K562 (cell line): ENCODE results near the gene ADIG.

Experiments
- NFE2L1 ChIP-seq: fragments of 450-650 bp; IDR thresholded peaks from 2 replicates; pipeline ENCODE4 v1.6.1; 2016; ENCODE audit warnings: missing genetic modification characterization, low read depth, mild to moderate bottlenecking, missing compliant biosample characterization, moderate library complexity, borderline replicate concordance
- TF ChIP-seq, protein P1 (sequence below): sonication (generic); formaldehyde crosslinking; IDR thresholded peaks from 2 replicates; pipeline ENCODE4 v1.8.0; 2022; ENCODE audit warnings: missing genetic modification reagents, mild to moderate bottlenecking, borderline replicate concordance
- TF ChIP-seq, protein P2 (sequence below), 3 experiments: IDR thresholded peaks in 2 of 3; conservative IDR thresholded peaks in 1 of 3; 2 replicates each; pipeline ENCODE4 v1.5.1; 2011 to 2012; ENCODE audit warnings: low read length in 3 of 3, mild to moderate bottlenecking in 3 of 3, control low read depth in 2 of 3, improper control_type of control experiment in 1 of 3, inconsistent platforms in 1 of 3, low read depth in 1 of 3, mixed read lengths in 1 of 3, moderate library complexity in 1 of 3; ENCODE audit not compliant: insufficient read depth in 2 of 3
- TF ChIP-seq, protein P3 (sequence below): sonication (generic); formaldehyde crosslinking; IDR thresholded peaks from 2 replicates; pipeline ENCODE4 v1.8.0; 2023; ENCODE audit warnings: mild to moderate bottlenecking, missing genetic modification reagents

- TF ChIP-seq, protein P1, sequence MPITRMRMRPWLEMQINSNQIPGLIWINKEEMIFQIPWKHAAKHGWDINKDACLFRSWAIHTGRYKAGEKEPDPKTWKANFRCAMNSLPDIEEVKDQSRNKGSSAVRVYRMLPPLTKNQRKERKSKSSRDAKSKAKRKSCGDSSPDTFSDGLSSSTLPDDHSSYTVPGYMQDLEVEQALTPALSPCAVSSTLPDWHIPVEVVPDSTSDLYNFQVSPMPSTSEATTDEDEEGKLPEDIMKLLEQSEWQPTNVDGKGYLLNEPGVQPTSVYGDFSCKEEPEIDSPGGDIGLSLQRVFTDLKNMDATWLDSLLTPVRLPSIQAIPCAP (CRISPR knock-in tag): no peak
- TF ChIP-seq NFE2L1 (tag): no peak
- TF ChIP-seq, protein P2, sequence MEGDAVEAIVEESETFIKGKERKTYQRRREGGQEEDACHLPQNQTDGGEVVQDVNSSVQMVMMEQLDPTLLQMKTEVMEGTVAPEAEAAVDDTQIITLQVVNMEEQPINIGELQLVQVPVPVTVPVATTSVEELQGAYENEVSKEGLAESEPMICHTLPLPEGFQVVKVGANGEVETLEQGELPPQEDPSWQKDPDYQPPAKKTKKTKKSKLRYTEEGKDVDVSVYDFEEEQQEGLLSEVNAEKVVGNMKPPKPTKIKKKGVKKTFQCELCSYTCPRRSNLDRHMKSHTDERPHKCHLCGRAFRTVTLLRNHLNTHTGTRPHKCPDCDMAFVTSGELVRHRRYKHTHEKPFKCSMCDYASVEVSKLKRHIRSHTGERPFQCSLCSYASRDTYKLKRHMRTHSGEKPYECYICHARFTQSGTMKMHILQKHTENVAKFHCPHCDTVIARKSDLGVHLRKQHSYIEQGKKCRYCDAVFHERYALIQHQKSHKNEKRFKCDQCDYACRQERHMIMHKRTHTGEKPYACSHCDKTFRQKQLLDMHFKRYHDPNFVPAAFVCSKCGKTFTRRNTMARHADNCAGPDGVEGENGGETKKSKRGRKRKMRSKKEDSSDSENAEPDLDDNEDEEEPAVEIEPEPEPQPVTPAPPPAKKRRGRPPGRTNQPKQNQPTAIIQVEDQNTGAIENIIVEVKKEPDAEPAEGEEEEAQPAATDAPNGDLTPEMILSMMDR (IDR thresholded peaks at IDR 0.05 in 2 of 3, conservative IDR thresholded peaks at IDR 0.05 in 1 of 3; ENCODE audit: insufficient read depth in 2 of 3, low read depth in 1 of 3, low read length in 3 of 3): no peak
- TF ChIP-seq, protein P3, sequence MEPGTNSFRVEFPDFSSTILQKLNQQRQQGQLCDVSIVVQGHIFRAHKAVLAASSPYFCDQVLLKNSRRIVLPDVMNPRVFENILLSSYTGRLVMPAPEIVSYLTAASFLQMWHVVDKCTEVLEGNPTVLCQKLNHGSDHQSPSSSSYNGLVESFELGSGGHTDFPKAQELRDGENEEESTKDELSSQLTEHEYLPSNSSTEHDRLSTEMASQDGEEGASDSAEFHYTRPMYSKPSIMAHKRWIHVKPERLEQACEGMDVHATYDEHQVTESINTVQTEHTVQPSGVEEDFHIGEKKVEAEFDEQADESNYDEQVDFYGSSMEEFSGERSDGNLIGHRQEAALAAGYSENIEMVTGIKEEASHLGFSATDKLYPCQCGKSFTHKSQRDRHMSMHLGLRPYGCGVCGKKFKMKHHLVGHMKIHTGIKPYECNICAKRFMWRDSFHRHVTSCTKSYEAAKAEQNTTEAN (CRISPR knock-in tag): no peak
Measured at GRCh38 chr20:38581830-38582358, 897 bp downstream of the ADIG start.
